T-helper 1 cell (primary cell): ENCODE data around the gene PLEKHJ1.
A peak's percentile ranks its signal among the peaks of the same experiment; 100 is the strongest.

Source experiments
- DNase-seq, 5 donors: peaks; one replicate each; pipeline ENCODE4 v3.0.0-alpha.2; 2012 to 2020

Gene PLEKHJ1

DNA sequence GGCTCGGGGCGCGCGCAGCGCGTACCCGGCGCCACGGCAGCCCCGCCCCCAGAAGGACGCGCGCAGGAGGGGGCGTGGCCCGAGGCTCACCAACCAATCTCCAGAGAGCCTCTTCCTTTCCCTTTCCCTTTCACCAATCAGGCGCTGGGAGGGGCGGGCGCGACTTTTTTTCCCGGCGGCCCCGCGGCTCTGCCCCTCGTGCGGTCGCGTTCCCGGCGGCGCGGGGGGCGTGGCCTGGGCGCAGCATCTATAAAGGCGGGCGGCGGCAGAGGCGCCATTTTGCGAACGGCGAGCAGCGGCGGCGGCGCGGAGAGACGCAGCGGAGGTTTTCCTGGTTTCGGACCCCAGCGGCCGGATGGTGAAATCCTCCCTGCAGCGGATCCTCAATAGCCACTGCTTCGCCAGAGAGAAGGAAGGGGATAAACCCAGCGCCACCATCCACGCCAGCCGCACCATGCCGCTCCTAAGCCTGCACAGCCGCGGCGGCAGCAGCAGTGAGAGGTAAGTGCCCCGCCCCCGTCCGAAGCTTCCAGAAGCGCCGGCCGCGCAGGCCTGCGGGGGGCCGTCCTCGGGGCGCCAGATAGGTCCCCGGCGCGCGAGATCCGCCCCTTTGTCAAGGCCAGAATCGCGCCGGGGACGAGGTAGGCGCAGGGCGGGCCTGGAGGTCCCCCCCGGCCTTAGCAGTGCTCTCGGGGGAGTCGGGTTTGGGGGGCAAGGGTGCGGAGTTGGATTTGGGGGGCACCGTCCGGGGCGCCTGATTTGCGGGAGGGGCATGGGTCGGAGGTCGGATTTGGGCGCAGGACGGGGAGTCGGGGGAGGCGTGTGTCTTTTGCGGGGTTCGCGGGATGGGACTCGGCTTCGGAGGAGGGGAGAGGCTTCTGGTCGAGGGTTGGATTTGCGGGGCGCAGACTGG is 33.4 kb upstream of the PLEKHJ1 start:
- peak; percentile 97 to 98 (median 97) for DNase-seq

DNA sequence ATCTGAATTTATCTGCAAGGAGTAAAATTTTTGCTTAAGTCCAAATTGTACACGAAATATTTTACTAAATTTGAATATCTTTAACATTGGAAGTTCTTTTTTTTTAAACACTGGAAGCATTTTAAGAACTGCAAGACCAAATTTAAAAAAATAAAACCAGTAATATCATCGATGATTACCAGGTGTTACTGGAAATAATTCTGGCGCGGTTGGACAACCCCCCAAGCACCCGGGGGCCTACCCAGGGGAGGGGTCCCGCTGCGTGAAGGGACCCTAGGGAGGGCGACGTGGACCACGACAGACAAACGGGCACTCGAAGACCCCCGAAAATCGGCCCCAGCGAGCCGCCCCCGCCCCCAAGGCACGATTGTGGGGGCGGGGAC is 32.7 kb upstream of the PLEKHJ1 start:
- no peak for DNase-seq

DNA sequence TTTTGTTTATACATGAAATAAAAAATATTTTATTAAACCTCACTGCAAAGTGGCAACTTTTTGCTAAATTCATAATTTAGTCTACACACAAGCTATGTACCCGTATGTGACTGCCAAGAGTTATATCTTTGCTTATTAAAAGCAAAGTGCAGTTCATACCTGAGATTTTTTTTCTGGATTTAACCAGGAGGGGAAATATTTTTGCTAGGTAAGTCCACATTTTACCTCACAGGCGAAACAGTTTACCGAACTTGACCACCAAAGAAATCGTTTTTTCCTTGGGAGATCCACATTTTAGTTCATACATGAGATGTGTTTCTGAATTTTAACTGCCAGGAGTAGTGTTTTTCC is 32.3 kb upstream of the PLEKHJ1 start:
- no peak for DNase-seq

DNA sequence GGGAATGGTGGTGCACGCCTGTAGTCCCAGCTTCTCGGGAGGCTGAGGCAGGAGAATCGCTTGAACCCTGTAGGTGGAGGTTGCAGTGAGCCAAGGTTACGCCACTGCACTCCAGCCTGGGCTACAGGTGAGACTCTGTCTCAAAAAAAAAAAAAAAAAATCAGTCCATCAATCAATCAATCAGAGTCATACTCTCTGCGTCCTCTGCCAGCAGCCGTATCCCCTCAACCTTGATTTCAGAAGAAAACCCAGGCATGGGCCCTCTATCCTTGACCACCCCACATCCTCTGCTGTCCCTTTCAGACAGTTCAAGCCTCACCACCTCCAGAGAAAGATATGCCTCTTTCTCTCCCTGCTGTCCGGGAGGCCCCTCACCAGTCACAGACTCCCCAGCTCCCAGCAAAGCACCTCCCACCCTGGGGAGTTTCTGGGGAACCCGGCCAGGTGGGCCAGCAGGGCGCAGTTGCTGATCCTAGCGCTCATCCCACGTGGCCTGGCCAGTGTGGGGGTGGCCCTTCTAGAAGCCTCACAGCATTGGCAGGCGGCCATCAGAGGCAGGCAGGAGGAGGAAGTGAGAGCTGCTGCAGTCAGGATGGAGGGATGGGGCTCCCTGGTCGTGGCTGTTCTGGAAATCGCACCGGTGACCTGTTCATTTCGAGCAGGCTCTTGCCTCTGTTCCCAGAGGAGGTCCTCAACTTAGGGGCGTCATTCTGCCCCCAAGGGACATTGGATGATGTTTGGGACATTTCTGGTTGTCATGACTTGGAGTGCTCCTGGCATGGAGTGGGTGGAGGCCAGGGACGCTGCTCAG is 30.3 kb upstream of the PLEKHJ1 start:
- no peak for DNase-seq

DNA sequence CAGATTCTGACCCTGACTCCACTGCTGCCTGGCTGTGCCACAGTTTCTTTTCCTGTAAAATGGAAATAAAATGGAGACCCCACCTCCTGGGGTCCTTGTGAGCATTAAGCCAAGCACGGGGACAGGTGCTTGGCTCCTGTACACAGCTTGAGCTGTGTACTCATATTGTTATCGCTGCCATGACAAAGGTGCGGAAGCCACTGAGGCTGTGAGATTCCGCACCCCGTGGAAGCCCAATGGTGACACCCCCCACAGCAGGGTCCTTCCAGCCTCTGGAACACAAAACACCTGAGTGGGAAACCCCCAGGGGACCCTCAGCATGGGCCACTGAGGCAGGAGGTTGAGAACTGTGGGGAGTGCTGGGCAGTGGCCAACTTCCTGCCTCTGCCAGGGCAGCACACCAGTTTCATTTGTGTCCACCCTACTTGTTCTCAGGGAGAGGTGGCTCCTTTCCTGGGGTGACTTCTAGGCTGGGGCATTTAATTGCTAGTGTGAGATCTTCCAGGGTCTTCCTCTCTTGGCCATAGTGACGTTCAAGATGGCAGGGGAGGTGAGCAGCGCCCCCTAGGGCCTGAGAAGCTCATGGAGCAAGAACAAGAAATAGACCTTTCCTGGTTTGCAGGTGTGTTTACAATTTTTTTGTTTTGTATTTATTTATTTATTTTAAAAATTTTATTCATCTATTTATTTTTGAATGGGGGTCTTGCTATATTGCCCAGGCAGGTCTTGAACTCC is 25.5 kb upstream of the PLEKHJ1 start:
- peak in 3 of 5 donors; percentile 41 to 65 (median 44) for DNase-seq

DNA sequence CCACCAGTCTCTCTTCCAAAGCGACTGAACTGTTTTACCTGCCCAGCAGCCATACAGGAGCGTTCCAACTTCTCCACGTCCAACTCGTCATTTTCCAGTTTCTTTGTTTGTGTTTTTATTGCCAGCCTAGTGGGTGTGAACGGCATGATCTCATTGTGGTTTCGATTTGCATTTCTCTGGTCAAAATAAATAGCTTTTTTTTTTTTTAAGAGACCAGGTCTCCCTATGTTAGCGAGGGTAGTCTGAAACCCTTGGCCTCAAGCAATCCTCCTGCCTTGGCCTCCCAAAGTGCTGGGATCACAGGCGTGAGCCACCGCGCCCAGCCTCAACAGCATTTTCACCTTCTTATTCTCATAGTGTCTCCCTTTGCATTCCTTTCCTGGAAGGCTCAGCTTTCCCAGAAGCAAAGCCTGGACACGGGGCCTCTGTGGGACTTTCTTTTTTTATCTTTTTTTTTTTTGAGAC is 24.2 kb upstream of the PLEKHJ1 start:
- peak in 1 of 5 donors; percentile 47 for DNase-seq

DNA sequence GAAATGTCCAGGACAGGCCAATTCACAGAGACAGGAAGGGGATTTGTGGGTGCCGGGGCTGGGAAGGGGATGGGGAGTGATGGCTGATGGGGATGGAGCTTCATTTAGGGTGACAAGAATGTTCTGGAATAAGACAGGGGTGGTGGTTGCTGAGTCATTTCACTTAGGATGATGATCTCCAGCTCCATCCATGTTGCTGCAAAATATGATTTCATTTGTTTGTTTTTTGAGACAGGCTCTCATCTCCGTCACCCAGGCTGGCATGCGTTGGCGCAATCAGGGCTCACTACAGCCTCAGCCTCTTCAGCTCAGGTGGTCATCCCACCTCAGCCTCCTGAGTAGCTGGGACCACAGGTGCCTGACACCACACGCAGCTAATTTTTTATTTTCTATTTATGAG is 23.2 kb upstream of the PLEKHJ1 start:
- DNase-seq, result no peak

DNA sequence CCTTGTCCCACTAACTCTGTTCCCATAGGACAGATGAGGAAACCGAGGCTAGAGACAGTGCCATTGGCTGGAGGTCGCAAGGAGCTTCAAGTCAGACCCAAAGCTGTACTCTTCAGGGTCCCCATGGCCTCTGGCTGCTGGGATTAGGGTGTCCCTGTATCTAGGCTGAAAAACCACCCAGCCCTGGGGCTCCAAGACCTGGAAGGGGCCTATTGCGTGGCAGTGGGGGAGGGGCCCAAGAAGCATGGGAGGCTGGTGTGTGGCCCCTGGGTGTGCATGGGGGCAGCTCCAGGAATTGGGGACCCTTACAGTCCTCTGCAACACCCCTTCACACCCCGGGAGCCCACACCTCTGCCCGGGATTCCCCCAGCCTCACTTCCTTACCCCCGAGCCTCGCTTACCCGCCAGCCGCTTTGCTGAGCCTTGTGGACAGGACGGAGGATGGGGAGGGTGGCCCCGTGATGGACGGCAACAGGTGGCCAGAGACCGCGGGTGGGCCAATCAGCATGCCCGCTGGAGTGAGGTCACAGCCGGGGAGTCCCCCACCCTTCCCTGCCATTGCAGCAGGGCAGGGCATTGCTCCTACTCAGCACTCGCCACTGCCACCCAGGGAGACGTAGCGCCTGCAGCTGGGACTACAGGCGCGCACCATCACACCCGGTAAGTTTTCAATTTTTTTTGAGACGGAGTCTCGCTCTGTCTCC is 20.0 kb upstream of the PLEKHJ1 start, which contains the start of gene JSRP1:
TSS of gene JSRP1 (minus strand) at position 436 of the 704 bp plus-strand sequence. CDS start 1,103 bp downstream, outside the sequence.
- no peak for DNase-seq

DNA sequence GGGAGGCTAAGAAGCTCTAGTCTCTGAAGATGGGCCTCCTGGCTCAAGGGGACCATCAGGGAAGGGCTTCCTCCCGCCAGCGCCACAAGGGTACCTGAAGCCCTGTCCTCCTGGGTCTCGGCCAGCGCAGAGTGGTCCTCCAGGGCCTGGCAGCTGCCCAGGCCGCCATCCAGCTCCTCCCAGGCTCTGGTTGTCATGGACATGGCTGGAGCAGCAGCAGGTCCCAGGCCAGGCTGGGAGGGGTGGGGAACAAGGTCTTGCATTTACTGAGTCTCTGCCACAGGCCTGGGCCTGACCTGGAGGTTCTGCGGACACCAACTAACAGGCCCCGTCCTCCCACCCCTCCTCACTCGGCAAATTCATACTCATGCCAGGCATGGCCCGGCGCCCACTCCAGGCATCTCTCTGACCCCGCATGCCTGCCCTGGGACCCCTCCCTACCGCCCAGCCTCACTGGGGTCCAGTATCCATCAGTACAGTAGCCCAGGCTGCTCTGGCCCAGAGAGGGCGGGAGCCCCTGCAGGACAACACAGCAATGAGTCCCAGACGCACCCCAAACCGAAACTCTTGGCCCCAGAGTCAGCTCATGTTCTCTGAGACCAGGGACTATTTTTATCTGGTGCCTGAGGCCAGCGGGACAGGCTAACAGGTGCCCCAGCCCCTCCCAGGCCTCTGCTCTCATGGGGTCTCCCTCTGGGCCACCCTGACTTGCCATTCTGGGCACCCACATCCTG is 19.1 kb upstream of the PLEKHJ1 start:
- DNase-seq, result no peak

DNA sequence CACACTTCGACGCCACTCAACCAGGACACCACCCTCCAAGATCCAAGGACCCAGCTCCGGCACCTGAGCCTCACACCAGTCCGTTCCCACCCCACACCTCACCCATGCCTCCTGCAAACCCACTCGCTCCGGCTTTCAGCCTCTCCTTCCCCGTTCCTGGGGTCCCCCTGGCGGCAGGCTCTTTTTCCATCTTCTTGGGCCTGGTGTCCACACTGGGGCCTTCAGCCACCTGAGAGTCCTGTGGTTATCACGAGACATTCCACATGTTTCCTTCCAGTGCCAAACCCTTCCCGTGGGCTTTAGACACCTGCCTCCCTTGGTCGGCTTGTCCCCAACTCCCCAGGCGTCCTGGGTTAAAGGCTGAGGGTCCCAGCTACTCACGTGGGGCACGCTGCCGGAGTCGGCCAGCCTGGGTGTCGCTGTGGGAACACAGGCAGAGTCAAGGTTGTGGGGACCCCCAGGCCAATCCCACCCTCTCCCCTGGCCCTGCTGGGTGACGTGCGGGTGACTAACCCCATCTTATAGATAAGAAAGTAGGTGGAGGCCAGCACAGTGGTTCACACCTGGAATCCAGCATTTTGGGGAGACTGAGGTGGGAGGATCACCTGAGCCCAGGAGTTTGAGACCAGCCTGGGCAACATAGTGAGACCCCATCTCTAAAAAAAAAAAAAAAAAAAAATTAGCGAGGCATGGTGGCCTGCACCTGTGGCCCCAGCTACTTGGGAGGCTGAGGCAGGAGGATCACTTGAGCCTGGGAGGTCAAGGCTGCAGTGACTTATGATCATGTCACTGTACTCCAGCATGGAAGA is 18.1 kb upstream of the PLEKHJ1 start:
- no peak for DNase-seq

DNA sequence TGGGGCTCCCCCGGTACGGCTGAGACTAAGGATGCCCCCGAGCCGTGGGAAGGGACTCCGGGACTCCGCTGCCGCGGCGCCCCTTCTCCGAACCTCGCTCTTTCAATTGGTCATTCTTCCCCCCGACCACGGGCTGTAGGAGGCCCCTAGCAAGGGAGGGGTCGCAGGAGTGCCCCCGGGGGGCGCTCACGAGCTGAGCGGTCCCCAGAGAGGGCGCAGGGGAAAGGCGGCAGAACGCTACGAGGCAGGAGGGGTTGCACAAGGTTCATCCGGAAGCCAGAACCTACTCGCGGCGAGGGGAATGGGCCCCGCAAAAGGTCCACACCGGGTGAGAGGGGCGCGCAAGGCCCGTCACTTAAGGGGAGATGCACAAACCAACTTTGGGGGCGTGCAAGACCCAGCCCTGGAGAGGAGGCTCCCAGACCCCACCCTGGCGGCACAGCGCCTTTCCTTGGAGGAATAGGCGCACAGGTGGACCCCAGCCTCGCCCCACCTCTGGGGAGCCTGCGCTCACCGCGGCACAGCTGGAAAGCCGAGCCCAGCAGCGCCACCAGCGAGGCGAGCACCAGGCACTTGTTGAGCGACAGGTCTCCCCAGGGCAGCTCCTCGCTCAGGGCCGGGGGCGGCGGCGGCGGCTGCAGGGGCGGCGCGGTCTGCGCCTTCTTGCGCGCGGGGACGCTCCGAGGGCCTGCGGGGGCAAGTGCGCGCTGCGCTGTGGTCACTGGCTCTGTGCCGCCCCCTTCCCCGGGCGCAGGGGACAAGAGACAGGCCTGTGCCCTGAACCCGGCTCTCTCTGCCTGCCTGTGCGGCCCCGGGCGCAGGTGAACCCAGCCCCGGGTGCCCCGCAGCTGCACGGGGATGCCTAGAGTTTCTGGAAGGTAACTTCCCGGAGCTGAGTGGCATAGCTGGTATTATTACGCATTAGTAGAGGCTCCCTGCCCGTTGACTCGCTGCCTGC is 17.3 kb upstream of the PLEKHJ1 start:
- peak in 1 of 5 donors; percentile 37 for DNase-seq

DNA sequence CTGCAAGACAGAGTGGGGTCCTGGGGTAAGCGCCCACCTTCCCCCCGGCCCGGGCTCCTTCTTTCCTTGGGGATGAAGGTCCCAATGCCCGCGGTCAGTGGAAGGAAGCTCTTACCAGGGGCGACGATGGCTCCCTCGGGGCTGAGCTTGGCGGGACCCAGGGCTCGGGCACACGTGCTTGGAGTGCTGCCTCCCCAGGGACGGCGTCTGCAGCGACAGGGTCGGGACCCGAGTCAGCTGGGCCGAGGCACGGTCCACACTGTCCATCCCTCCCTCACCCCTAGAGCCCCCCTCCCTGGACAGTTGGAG is 16.6 kb upstream of the PLEKHJ1 start:
- DNase-seq, result no peak

DNA sequence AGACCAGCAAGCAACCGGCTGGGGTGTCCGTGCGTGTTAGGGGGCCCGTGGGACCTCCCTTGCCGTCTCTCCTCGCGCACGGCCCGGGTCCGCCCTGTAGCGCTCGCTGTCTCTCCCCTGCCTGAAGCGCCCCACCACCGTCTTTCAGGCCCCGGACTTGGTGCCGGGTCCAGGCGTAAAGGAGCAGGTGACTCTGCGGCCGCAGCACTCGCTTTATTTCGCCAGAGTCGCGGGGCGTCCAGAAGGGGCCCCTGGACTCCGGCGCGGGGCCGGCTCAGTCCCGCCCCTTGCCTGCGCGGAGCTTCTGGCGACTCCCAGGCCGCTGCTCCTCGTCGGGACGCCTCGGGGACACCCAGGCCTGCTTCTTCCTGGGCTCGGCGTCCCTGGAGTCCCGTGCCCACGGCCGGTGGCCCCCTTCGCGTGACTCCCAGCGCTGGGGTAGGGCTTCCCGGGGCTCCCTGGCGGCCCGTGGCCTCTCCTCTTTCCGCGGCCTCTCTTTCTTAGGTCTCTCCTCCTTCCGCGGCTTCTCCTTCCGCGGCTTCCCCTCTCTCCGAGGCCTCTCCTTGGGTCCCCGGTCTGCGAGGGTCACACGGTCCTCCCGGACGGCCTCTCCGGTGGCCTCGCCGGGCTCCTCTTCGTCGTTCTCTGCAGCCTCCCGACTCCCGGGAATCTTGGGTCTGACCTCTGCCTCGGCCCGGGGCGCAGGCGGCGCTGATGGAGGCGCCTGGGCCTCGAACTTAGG is 16.1 kb upstream of the PLEKHJ1 start:
- no peak for DNase-seq

DNA sequence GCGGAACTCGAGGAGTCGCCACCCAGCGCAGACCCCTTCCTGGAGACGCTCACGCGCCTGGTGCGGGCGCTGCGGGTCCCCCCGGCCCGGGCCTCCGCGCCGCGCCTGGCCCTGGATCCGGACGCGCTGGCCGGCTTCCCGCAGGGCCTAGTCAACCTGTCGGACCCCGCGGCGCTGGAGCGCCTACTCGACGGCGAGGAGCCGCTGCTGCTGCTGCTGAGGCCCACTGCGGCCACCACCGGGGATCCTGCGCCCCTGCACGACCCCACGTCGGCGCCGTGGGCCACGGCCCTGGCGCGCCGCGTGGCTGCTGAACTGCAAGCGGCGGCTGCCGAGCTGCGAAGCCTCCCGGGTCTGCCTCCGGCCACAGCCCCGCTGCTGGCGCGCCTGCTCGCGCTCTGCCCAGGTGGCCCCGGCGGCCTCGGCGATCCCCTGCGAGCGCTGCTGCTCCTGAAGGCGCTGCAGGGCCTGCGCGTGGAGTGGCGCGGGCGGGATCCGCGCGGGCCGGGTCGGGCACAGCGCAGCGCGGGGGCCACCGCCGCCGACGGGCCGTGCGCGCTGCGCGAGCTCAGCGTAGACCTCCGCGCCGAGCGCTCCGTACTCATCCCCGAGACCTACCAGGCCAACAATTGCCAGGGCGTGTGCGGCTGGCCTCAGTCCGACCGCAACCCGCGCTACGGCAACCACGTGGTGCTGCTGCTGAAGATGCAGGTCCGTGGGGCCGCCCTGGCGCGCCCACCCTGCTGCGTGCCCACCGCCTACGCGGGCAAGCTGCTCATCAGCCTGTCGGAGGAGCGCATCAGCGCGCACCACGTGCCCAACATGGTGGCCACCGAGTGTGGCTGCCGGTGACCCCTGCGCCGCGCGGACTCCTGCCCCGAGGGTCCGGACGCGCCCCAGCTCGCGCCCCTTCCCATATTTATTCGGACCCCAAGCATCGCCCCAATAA is 15.3 kb upstream of the PLEKHJ1 start:
- DNase-seq, result no peak

DNA sequence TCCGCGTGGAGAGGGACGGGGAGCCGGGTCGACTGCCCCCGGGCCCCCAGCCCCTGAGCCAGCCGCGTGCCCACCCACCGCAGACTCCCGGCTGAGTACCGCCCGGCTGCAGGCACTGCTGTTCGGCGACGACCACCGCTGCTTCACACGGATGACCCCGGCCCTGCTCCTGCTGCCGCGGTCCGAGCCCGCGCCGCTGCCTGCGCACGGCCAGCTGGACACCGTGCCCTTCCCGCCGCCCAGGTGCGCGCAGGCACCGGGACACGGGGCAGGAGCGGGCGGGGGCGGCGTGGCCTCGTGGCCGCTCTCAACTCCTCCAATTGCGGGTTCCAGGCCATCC is 14.6 kb upstream of the PLEKHJ1 start:
- no peak for DNase-seq

DNA sequence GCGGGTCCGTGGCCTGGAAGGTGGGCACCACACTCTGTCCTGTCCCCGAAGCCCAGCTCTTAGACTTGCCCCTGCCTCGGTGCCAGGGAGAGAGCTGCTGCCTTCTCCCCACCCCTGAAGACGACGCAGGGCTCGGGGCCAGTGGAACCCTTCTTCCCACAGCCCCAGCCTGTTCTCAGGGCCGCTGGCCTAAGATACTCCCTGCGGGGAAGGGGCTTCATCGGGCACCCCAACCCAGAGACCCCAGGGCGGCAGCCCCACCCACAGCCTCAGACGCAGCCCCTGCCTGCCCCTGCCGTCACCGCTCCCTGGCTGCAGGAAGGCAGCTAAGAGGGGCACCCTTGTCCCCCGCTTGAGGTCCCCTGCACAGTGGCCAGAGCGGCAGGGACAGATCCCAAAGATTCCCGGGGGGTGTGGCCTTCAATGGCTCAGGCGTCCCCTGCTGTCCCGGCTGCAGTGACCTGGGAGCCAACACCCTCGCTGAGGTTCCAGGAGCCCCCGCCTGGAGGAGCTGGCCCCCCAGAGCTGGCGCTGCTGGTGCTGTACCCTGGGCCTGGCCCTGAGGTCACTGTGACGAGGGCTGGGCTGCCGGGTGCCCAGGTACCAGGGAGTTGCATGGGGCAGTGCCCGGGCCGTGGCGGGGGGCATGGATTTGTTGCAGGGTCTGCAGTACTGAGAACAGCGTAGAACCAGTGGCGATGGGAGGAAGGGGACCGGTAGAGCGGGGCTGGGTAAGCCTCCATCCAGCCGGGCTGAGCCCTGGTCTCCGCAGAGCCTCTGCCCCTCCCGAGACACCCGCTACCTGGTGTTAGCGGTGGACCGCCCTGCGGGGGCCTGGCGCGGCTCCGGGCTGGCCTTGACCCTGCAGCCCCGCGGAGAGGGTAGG is 14.0 kb upstream of the PLEKHJ1 start:
- DNase-seq, result no peak
